WTC11 (cell line): ENCODE data around the gene TMEM169.

Source experiments
- CTCF ChIP-seq: fragments of 200-600 bp; IDR thresholded peaks from 2 replicates; pipeline ENCODE4 v1.8.0; 2022; ENCODE audit warnings: antibody characterized with exemption
- E2F5 ChIP-seq: sonication (generic); formaldehyde crosslinking; IDR thresholded peaks from 2 replicates; pipeline ENCODE4 v1.8.1; 2022; ENCODE audit warnings: mild to moderate bottlenecking, moderate library complexity, missing genetic modification reagents
- ESRRA ChIP-seq: sonication (generic); formaldehyde crosslinking; IDR thresholded peaks from 2 replicates; pipeline ENCODE4 v1.8.1; 2022; ENCODE audit warnings: mild to moderate bottlenecking, missing genetic modification reagents, borderline replicate concordance
- TP53 ChIP-seq: sonication (generic); formaldehyde crosslinking; IDR thresholded peaks from 2 replicates; pipeline ENCODE4 v1.8.1; 2023; ENCODE audit warnings: mild to moderate bottlenecking, missing genetic modification reagents
- TF ChIP-seq, protein P1 (sequence below): sonication (generic); formaldehyde crosslinking; IDR thresholded peaks from 2 replicates; pipeline ENCODE4 v1.8.0; 2022; ENCODE audit warnings: mild to moderate bottlenecking, missing genetic modification reagents
- TF ChIP-seq, protein P2 (sequence below): sonication (generic); formaldehyde crosslinking; IDR thresholded peaks from 2 replicates; pipeline ENCODE4 v1.8.1; 2022; ENCODE audit warnings: low read depth, missing genetic modification reagents, borderline replicate concordance

DNA sequence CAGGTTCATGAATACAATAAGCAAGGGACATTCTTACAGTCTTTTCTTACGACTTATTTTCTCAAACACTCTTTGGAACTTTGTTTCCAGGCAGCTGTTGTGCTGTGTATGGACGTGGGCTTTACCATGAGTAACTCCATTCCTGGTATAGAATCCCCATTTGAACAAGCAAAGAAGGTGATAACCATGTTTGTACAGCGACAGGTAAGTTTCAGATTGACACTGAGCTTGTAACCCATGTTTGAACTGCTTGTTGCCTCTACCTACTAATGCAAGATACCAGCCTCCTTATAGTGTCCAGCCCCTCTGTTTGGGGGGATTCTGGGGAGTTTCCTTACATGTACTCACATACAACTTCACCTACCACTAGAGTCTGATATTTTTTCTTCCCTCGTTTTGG, 31.2 kb downstream of the TMEM169 start:
- TF ChIP-seq CTCF (no peak), ESRRA (CRISPR knock-in tag) (no peak), E2F5 (CRISPR knock-in tag) (no peak), TP53 (no peak)
- TF ChIP-seq, protein P1, sequence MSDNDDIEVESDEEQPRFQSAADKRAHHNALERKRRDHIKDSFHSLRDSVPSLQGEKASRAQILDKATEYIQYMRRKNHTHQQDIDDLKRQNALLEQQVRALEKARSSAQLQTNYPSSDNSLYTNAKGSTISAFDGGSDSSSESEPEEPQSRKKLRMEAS (CRISPR knock-in tag), result no peak
- TF ChIP-seq, protein P2, sequence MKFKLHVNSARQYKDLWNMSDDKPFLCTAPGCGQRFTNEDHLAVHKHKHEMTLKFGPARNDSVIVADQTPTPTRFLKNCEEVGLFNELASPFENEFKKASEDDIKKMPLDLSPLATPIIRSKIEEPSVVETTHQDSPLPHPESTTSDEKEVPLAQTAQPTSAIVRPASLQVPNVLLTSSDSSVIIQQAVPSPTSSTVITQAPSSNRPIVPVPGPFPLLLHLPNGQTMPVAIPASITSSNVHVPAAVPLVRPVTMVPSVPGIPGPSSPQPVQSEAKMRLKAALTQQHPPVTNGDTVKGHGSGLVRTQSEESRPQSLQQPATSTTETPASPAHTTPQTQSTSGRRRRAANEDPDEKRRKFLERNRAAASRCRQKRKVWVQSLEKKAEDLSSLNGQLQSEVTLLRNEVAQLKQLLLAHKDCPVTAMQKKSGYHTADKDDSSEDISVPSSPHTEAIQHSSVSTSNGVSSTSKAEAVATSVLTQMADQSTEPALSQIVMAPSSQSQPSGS (CRISPR knock-in tag), result no peak
